GM12872 (cell line): Measurements from ENCODE around the gene MRPL17.

ENCODE experiments used
- CTCF ChIP-seq: IDR thresholded peaks from 3 replicates; pipeline ENCODE4 v1.5.1; 2011; ENCODE audit warnings: low read depth, mild to moderate bottlenecking, low read length, moderate library complexity; ENCODE audit not compliant: insufficient read depth

Gene MRPL17

GRCh38 chr11:6674219-6674597, 8.9 kb downstream of the MRPL17 start:
- TF ChIP-seq CTCF = no peak

- no peak for TF ChIP-seq CTCF
Measured at GRCh38 chr11:6673523-6674218, 9.5 kb downstream of the MRPL17 start.

GRCh38 chr11:6671991-6672390, 11.1 kb downstream of the MRPL17 start:
- TF ChIP-seq CTCF = no peak

GRCh38 chr11:6670202-6670830, 12.8 kb downstream of the MRPL17 start:
- TF ChIP-seq CTCF = no peak

- TF ChIP-seq CTCF = peak; percentile 60
Measured at GRCh38 chr11:6667733-6668374, 15.3 kb downstream of the MRPL17 start.

GRCh38 chr11:6666302-6667183, 16.6 kb downstream of the MRPL17 start:
- no peak for TF ChIP-seq CTCF

GRCh38 chr11:6664551-6664950, 18.6 kb downstream of the MRPL17 start:
- TF ChIP-seq CTCF = no peak
